GM19438 (cell line): ENCODE results near the gene UBN1.

ENCODE experiments used
- ATAC-seq: cut with Tn5 transposase; IDR thresholded peaks from one replicate; pipeline ENCODE4 v1.9.1; 2021; ENCODE audit warnings: low read depth; ENCODE audit not compliant: unreplicated experiment

The UBN1 gene

GRCh38 chr16:4859900-4860255 is 12.6 kb downstream of the UBN1 start:
- no peak for ATAC-seq

- no peak for ATAC-seq
These were observed 13.6 kb downstream of the UBN1 start for GRCh38 chr16:4860727-4861342.

- no peak for ATAC-seq
These were observed 15.4 kb downstream of the UBN1 start for GRCh38 chr16:4862639-4863038.

DNA sequence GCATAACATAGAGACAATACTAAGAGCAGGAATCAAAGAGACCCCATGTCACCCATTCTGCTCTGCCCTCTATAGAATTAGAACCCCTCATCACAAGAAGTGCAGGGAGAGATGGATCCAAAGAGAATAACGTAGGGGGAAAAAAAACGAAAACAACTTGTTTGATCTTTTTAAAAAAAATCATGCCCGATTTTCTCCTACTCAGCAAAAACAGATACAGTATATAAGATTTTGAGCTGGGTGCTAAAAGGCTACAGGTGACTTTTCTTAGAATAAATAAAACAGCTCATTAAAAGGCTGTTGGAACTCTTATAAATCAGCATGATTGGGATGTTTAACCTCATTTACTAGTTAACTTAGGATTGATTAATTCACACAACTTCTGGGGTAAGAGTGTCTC is 17.4 kb downstream of the UBN1 start:
- no peak for ATAC-seq

- no peak for ATAC-seq
These were observed 18.1 kb downstream of the UBN1 start for GRCh38 chr16:4865231-4865860.

GRCh38 chr16:4866586-4866985 is 19.3 kb downstream of the UBN1 start:
- no peak for ATAC-seq

GRCh38 chr16:4868026-4868425 is 20.7 kb downstream of the UBN1 start:
- no peak for ATAC-seq

DNA sequence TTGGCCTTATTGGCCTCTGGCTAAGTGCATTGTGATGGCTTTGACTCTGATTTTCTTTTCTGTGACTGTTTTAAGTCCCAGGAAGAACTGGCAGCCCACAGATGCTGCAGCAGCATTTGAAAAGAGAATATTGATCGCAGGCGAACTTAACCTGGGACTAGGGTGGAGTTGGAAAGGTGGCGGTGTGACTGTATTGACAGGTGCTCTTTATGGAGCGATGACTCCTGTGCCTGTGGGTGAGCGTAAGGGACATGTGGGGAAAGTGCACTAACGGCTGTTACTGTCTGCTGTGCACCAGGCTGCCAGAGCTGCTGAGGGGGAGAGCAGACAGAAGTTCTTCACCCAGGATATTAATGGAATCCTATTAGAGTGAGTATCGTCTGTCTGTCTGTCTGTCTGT is 21.3 kb downstream of the UBN1 start:
- no peak for ATAC-seq

GRCh38 chr16:4869147-4869805 is 22.0 kb downstream of the UBN1 start:
- no peak for ATAC-seq

- no peak for ATAC-seq
These were observed 22.9 kb downstream of the UBN1 start for GRCh38 chr16:4870138-4870671.

GRCh38 chr16:4871071-4871470 is 23.8 kb downstream of the UBN1 start:
- ATAC-seq, result no peak

DNA sequence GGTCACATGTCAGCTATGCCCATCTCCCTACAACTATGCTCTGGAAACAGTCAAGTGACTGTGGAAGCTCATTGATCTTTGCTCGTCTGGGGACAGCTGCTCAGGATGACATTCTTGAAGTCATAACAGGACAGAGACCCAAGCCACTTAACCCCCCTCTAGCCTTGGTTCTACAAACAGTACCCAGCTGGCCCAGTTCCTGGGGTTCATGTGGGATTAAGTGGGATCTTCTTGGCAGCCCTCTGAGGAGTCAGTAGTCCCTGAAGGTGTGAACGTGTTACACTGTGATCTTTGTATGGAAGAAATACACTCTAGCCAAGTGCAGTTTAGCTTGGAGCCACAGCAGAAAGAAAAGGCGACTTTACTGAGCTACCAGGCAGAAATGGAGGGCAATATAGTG is 25.8 kb downstream of the UBN1 start:
- no peak for ATAC-seq

DNA sequence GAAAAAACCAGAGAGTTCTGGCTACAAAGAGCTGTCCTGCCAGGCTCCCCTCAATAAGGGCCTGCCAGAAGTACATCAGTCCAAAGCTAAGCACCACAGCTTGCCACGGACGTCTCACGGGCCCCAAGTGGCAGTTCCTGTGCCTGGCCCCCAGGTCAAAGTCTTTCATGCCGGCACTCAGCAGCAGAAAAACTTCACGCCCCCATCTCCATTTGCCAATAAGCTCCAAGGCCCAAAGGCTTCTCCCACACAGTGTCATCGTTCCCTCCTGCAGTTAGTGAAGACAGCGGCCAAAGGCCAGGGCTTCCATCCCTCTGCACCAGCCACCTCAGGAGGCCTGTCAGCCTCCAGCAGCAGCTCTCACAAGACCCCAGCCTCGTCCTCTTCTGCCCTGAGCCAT is 27.4 kb downstream of the UBN1 start:
- ATAC-seq, result no peak

DNA sequence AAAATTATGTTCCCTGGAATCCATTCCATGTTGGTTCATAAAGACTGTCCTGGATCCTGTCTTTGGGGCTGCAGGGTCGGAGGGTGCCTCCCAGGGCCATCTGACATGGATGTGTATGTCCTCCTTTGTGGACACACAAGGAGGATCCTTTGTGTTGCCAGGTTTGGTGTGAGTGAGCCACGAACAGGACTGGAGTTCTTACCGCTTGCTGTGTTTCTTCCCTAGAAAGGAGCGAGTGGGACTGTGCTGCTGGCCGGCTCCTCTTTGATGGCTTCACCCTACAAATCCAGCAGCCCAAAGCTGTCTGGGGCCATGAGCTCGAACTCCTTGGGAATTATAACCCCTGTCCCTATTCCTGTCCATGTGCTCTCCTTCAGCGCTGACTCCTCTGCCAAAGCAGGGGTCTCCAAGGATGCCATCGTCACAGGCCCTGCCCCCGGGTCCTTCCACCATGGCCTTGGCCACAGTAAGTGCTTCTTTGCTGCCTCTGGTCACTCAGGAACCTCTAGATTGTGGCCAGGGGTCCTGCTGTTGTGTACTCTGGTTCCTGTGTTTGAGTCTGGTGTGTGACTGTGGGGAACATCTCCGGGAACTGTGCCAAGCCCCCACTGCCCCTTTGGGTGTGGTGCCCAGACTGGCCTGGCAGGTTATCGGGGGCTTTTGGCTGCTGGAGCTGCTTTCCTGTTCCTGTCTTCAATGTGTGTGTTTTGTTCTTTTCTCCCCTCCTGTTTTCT is 29.5 kb downstream of the UBN1 start:
- no peak for ATAC-seq

GRCh38 chr16:4877380-4877685 is 30.1 kb downstream of the UBN1 start:
- no peak for ATAC-seq

DNA sequence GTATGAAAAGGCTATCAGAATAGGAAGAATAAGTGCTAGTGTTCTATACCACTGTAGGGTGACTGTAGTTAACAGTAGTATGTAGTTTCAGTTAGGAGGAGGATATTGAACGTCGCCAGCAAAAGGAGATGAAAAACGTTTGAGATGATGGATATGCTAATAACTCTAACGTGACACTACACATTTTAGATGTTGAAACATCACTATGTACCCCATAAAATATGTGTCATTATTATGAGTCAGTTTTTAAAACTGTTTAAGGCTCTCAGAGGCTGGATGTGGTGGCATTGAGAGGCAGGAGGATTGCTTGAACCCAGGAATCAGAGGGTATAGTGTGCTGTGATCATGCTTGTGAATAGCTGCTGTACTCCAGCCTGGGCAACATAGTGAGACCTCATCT is 31.8 kb downstream of the UBN1 start:
- ATAC-seq, result no peak

- ATAC-seq, result no peak
These were observed 32.8 kb downstream of the UBN1 start for GRCh38 chr16:4880006-4880580.

DNA sequence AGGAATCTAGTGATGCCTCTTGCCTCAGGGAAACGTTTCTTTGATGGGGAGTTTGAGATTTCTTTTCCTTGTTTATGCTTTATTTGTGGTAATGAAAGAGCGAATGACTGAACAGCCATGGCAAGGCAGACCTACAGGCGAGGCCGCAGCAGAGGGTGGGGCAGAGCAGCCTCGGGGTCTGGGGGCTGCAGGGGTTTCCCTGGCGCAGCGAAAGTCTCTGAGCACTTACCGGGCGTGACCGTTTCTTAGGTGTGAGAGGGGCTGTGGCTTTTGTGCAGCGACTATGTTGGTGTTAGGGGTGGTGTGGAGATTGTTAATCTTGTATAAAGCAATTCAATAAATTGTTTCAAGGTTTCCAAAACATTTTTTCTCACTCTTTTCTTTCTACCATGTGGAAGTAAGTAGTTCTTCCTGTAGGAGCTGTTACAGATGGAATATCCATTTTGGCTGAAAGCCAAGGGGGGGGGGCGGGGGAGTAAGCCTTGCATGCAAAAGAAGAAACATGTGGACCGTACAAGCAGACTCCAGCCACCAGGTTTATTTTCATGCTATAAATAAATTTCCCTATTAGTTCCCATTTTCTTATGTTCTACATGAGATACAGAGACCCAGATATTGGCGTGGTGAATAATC is 34.8 kb downstream of the UBN1 start:
- no peak for ATAC-seq

DNA sequence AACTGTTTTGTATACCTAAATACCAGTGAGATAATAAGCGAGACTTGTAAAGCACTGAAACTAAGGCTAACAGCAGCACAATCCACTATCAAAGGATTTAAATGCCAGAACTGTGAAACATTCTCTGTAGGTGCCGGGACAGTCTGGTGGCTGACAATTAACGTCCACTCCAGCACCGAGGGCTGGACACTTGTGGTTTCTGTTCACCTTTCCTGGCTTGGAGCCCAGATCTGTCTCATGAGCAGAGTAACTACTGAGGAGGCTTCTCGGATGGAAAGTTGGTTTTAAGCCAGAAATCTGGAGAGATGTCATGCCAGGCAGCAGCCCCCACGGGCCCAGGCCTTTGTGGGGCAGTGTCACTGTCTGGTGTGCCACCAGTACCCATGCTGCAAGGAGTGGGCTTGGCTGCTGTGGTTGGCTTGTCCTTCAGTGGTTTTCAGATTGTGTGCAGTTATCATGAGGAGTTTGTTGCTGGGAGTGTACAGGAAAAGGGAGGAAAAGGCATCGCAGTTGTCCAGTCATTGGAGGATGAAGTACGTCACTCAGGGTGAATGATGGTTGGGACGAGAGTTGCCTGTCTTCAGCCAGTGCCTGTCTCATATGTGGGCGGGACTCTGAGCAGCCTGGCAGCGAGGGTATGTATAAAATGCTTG is 35.5 kb downstream of the UBN1 start:
- ATAC-seq, result no peak

GRCh38 chr16:4883501-4883900 is 36.2 kb downstream of the UBN1 start:
- ATAC-seq, result no peak
